HPDE6-E6E7 (cell line): ENCODE measurements around the gene C1QTNF5.
"Not testable (repeated sequence)": the region's sequence is repeated elsewhere in the genome, so short reads cannot be mapped to it uniquely, and the experiment has no call there.

Source experiments
- DNase-seq: peaks from one replicate; pipeline ENCODE4 v3.0.0; 2011; ENCODE audit warnings: missing footprints; ENCODE audit errors: extremely low spot score

C1QTNF5 gene

GRCh38 chr11:119340335-119341221, at the start of gene C1QTNF5:
Gene C1QTNF5, minus strand, starts transcription at chr11:119340883. Its CDS starts 486 bp downstream, at chr11:119340397.
- DNase-seq: no peak

GRCh38 chr11:119389611-119390254, 49.0 kb upstream of the C1QTNF5 start:
- DNase-seq: no peak

GRCh38 chr11:119388103-119388502, 47.4 kb upstream of the C1QTNF5 start:
- DNase-seq: no peak

GRCh38 chr11:119384332-119384731, 43.6 kb upstream of the C1QTNF5 start:
- DNase-seq: no peak

GRCh38 chr11:119382513-119382912, 41.8 kb upstream of the C1QTNF5 start:
- not testable (repeated sequence) for DNase-seq

- DNase-seq: no peak
These were observed 41.4 kb upstream of the C1QTNF5 start for GRCh38 chr11:119382101-119382500.

- DNase-seq: peak; percentile 94
These were observed 40.7 kb upstream of the C1QTNF5 start, which contains the start of gene USP2 for GRCh38 chr11:119381181-119381988. Gene USP2, minus strand, starts transcription at chr11:119381690. Its CDS starts 8,210 bp downstream, at chr11:119373480.

GRCh38 chr11:119380827-119381180, 40.1 kb upstream of the C1QTNF5 start:
- DNase-seq: no peak

GRCh38 chr11:119380160-119380826, 39.6 kb upstream of the C1QTNF5 start:
- no peak for DNase-seq

GRCh38 chr11:119378851-119379465, 38.3 kb upstream of the C1QTNF5 start:
- no peak for DNase-seq

GRCh38 chr11:119377961-119378667, 37.4 kb upstream of the C1QTNF5 start:
- DNase-seq: no peak

GRCh38 chr11:119377112-119377901, 36.6 kb upstream of the C1QTNF5 start:
- DNase-seq: no peak

- peak; percentile 43 for DNase-seq
These were observed 35.6 kb upstream of the C1QTNF5 start for GRCh38 chr11:119376197-119376847.

GRCh38 chr11:119375337-119376196, 34.9 kb upstream of the C1QTNF5 start:
- DNase-seq: no peak

- DNase-seq: no peak
These were observed 34.1 kb upstream of the C1QTNF5 start for GRCh38 chr11:119374632-119375336.

GRCh38 chr11:119373921-119374631, 33.4 kb upstream of the C1QTNF5 start:
- peak; percentile 53 for DNase-seq
